HepG2 (cell line): ENCODE data around the gene JSRP1. TPM values are rescaled to one million over a fixed set of nuclear protein-coding genes. Genes with fewer than 3 reads are reported as not detected.

Experiments used
- ATF7-NPFF ChIP-seq: sonication (generic); formaldehyde crosslinking; IDR thresholded peaks from 2 replicates; pipeline ENCODE4 v1.8.1; 2023; ENCODE audit warnings: mild to moderate bottlenecking, low read depth, missing genetic modification reagents, moderate library complexity
- CENPT ChIP-seq: sonication (generic); formaldehyde crosslinking; IDR thresholded peaks from 2 replicates; pipeline ENCODE4 v1.8.0; 2022; ENCODE audit warnings: low read depth, mild to moderate bottlenecking, moderate library complexity, missing genetic modification reagents
- FOXJ3 ChIP-seq: sonication (generic); formaldehyde crosslinking; IDR thresholded peaks from 2 replicates; pipeline ENCODE4 v1.4.0; 2020; ENCODE audit warnings: missing genetic modification reagents, mild to moderate bottlenecking, borderline replicate concordance
- HES4 ChIP-seq: sonication (generic); formaldehyde crosslinking; IDR thresholded peaks from 2 replicates; pipeline ENCODE4 v1.9.0; 2021; ENCODE audit warnings: mild to moderate bottlenecking, missing genetic modification reagents, borderline replicate concordance
- HMGXB3 ChIP-seq: sonication (generic); formaldehyde crosslinking; IDR thresholded peaks from 2 replicates; pipeline ENCODE4 v1.4.0; 2020; ENCODE audit warnings: missing genetic modification reagents, borderline replicate concordance
- HOXD1 ChIP-seq: sonication (generic); formaldehyde crosslinking; IDR thresholded peaks from 2 replicates; pipeline ENCODE4 v1.5.0; 2020; ENCODE audit warnings: missing genetic modification reagents
- LBX2 ChIP-seq: sonication (generic); formaldehyde crosslinking; IDR thresholded peaks from 2 replicates; pipeline ENCODE4 v1.5.0; 2020; ENCODE audit warnings: missing genetic modification reagents, mild to moderate bottlenecking, borderline replicate concordance
- NRL ChIP-seq: sonication (generic); formaldehyde crosslinking; IDR thresholded peaks from 2 replicates; pipeline ENCODE4 v1.5.0; 2020; ENCODE audit warnings: missing genetic modification reagents, mild to moderate bottlenecking, moderate library complexity, borderline replicate concordance
- PBX2 ChIP-seq: IDR thresholded peaks from 2 replicates; pipeline ENCODE4 v1.6.1; 2016; ENCODE audit warnings: control low read depth
- PPARG ChIP-seq: conservative IDR thresholded peaks from 2 replicates; pipeline ENCODE4 v1.6.1; 2016; ENCODE audit warnings: missing biosample characterization, missing genetic modification reagents
- TP53 ChIP-seq: sonication (generic); formaldehyde crosslinking; conservative IDR thresholded peaks from 2 replicates; pipeline ENCODE4 v1.4.0; 2020; ENCODE audit warnings: missing genetic modification reagents
- ZFP90 ChIP-seq: sonication (generic); formaldehyde crosslinking; IDR thresholded peaks from 2 replicates; pipeline ENCODE4 v1.8.0; 2022; ENCODE audit warnings: missing genetic modification reagents, mild to moderate bottlenecking, inconsistent platforms, borderline replicate concordance
- ZIK1 ChIP-seq: sonication (generic); formaldehyde crosslinking; IDR thresholded peaks from 2 replicates; pipeline ENCODE4 v1.5.0; 2020; ENCODE audit warnings: mild to moderate bottlenecking, low read depth, missing genetic modification reagents, borderline replicate concordance
- ZNF230 ChIP-seq: sonication (generic); formaldehyde crosslinking; IDR thresholded peaks from 2 replicates; pipeline ENCODE4 v1.4.0; 2020; ENCODE audit warnings: mild to moderate bottlenecking, missing genetic modification reagents
- ZNF232 ChIP-seq: sonication (generic); formaldehyde crosslinking; IDR thresholded peaks from 2 replicates; pipeline ENCODE4 v1.4.0; 2020; ENCODE audit warnings: missing genetic modification reagents, borderline replicate concordance
- ZNF263 ChIP-seq: sonication (generic); formaldehyde crosslinking; IDR thresholded peaks from 2 replicates; pipeline ENCODE4 v1.4.0; 2020; ENCODE audit warnings: missing genetic modification reagents
- ZNF674 ChIP-seq: sonication (generic); formaldehyde crosslinking; IDR thresholded peaks from 2 replicates; pipeline ENCODE4 v1.5.0; 2020; ENCODE audit warnings: low read depth, mild to moderate bottlenecking, missing genetic modification reagents
- ZSCAN12 ChIP-seq: sonication (generic); formaldehyde crosslinking; IDR thresholded peaks from 2 replicates; pipeline ENCODE4 v1.9.0; 2021; ENCODE audit warnings: mild to moderate bottlenecking, missing genetic modification reagents
- polyA plus RNA-seq, 8 experiments: library from polyadenylated mRNA; depleted of rRNA in 3 of 8; stranded (reverse) in 7 of 8; unstranded in 1 of 8; fragments of >200 nt; fragmentation: Illumina TruSeq in 4 of 8; extraction: Trizol in 4 of 8; gene quantifications; 2 replicates each; pipeline versions ENCODE4 v1.2.1 to v1.2.3, GENCODE V29; 2011 to 2016; ENCODE audit warnings: low read depth in 4 of 8, missing spikeins in 1 of 8, mixed read lengths in 1 of 8; ENCODE audit not compliant: insufficient read depth in 1 of 8
- total RNA-seq, 5 experiments: library from RNA; depleted of rRNA; stranded (reverse); fragments of >200 nt; fragmentation: Illumina TruSeq; extraction: Trizol; gene quantifications; 2 replicates each; pipeline ENCODE4 v1.2.3, GENCODE V29; 2016; ENCODE audit warnings: low read depth in 1 of 5
- TF ChIP-seq, protein P1 (sequence below): sonication (generic); formaldehyde crosslinking; IDR thresholded peaks from 2 replicates; pipeline ENCODE4 v1.4.0; 2020; ENCODE audit warnings: missing genetic modification reagents
- TF ChIP-seq, protein P2 (sequence below): sonication (generic); formaldehyde crosslinking; IDR thresholded peaks from 2 replicates; pipeline ENCODE4 v1.5.0; 2020; ENCODE audit warnings: mild to moderate bottlenecking, missing genetic modification reagents, borderline replicate concordance

JSRP1 gene
- total and polyA plus RNA-seq, 2 of the 13 experiments (the other 11 are each of a cell fraction or from before 2014, with no cell fraction given): 0.16 to 0.38 TPM

- peak; percentile 74; the same call in 1 of the 2 replicates for TF ChIP-seq CENPT (CRISPR knock-in tag)
- TF ChIP-seq, protein P1, sequence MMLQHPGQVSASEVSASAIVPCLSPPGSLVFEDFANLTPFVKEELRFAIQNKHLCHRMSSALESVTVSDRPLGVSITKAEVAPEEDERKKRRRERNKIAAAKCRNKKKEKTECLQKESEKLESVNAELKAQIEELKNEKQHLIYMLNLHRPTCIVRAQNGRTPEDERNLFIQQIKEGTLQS: no peak
- TF ChIP-seq ZNF232 (CRISPR knock-in tag): peak; percentile 97
- TF ChIP-seq HOXD1 (CRISPR knock-in tag): 0 out of 2 replicates have a peak, but pooled peaks have one; percentile 36
- TF ChIP-seq ZNF230: peak; percentile 90; the same call in 1 of the 2 replicates
- peak; percentile 79 for TF ChIP-seq ZNF263 (CRISPR knock-in tag)
- peak; percentile 71; the same call in 1 of the 2 replicates for TF ChIP-seq FOXJ3 (CRISPR knock-in tag)
- TF ChIP-seq HES4: peak; percentile 83
- peak; percentile 76 for TF ChIP-seq ATF7-NPFF
- TF ChIP-seq TP53 (CRISPR knock-in tag): peak; percentile 66; the same call in 1 of the 2 replicates
- peak; percentile 96 for TF ChIP-seq ZSCAN12
- peak; percentile 30; the same call in 1 of the 2 replicates for TF ChIP-seq LBX2 (CRISPR knock-in tag)
- TF ChIP-seq, protein P2, sequence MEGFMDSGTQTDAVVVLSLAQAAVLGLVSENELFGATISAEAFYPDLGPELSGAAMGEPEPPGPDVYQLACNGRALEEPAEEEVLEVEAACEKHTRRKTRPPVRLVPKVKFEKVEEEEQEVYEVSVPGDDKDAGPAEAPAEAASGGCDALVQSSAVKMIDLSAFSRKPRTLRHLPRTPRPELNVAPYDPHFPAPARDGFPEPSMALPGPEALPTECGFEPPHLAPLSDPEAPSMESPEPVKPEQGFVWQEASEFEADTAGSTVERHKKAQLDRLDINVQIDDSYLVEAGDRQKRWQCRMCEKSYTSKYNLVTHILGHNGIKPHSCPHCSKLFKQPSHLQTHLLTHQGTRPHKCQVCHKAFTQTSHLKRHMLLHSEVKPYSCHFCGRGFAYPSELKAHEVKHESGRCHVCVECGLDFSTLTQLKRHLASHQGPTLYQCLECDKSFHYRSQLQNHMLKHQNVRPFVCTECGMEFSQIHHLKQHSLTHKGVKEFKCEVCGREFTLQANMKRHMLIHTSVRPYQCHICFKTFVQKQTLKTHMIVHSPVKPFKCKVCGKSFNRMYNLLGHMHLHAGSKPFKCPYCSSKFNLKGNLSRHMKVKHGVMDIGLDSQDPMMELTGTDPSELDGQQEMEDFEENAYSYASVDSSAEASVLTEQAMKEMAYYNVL (CRISPR knock-in tag): no peak
- no peak for TF ChIP-seq ZNF674
- TF ChIP-seq ZFP90 (CRISPR knock-in tag): peak; percentile 97
- peak; percentile 30; the same call in 1 of the 2 replicates for TF ChIP-seq NRL (CRISPR knock-in tag)
- TF ChIP-seq PBX2: no peak
- peak; percentile 85; the same call in 1 of the 2 replicates for TF ChIP-seq ZIK1 (CRISPR knock-in tag)
- peak; percentile 64; the same call in 1 of the 2 replicates for TF ChIP-seq HMGXB3 (CRISPR knock-in tag)
- TF ChIP-seq PPARG (CRISPR knock-in tag): no peak; the same call in 1 of the 2 replicates
These were observed 43.1 kb downstream of the JSRP1 start (continued) for GRCh38 chr19:2212861-2213711.
